PC-9 (cell line): Measurements from ENCODE around the gene MAGI2. TPM values are rescaled to one million over a fixed set of nuclear protein-coding genes. Genes with fewer than 3 reads are reported as not detected.

Experiments
- BruUV-seq: library from RNA; stranded (reverse); fragments of 400-500 nt; replicated peaks from 2 replicates; lab custom pipeline; 2021; lab: Mats Ljungman, UMichigan
- CTCF ChIA-PET: fragments of 300-600 bp; sonication (Branson Sonifier 250); formaldehyde crosslinking; loops from one replicate; lab custom pipeline; 2022; ENCODE audit warnings: antibody characterized with exemption; lab: Charles Lee
- POLR2A ChIA-PET: fragments of 300-600 bp; sonication (Branson Sonifier 250); formaldehyde crosslinking; loops from one replicate; lab custom pipeline; 2022; ENCODE audit warnings: antibody characterized with exemption; ENCODE audit not compliant: unreplicated experiment; lab: Charles Lee
- DNase-seq, 2 experiments: peaks; one replicate each; pipeline versions ENCODE4 v3.0.0 to v3.0.0-alpha.2; 2015 to 2022; ENCODE audit warnings: mixed read lengths in 1 of 2
- H2AFZ ChIP-seq: fragments of 200-600 bp; sonication (generic); 2 replicates; pipeline ENCODE4 v1.8.1; 2017; ENCODE audit warnings: antibody characterized with exemption
- H3F3A ChIP-seq: fragments of 200-600 bp; sonication (generic); 2 replicates; pipeline ENCODE4 v1.8.1; 2017; ENCODE audit warnings: antibody characterized with exemption, mild to moderate bottlenecking, low read depth; ENCODE audit not compliant: insufficient read depth
- H3K27ac ChIP-seq: fragments of 200-600 bp; sonication (generic); 2 replicates; pipeline ENCODE4 v1.6.1; 2016; ENCODE audit warnings: mixed run types
- H3K27me3 ChIP-seq: fragments of 200-600 bp; sonication (generic); 2 replicates; pipeline ENCODE4 v1.6.1; 2016; ENCODE audit warnings: low read depth, mixed run types; ENCODE audit not compliant: insufficient read depth
- H3K36me3 ChIP-seq: fragments of 200-600 bp; sonication (generic); 2 replicates; pipeline ENCODE4 v1.6.1; 2016; ENCODE audit warnings: low read depth, mixed run types
- H3K4me1 ChIP-seq: fragments of 200-600 bp; sonication (generic); replicated peaks from 2 replicates; pipeline ENCODE4 v1.6.1; 2016; ENCODE audit warnings: mixed run types; ENCODE audit not compliant: insufficient read depth
- H3K4me2 ChIP-seq: fragments of 200-600 bp; sonication (generic); 2 replicates; pipeline ENCODE4 v1.6.1; 2017; ENCODE audit warnings: mixed run types
- H3K4me3 ChIP-seq: fragments of 200-600 bp; sonication (generic); 2 replicates; pipeline ENCODE4 v1.6.1; 2016; ENCODE audit warnings: mixed run types
- H3K79me2 ChIP-seq: fragments of 200-600 bp; sonication (generic); 2 replicates; pipeline ENCODE4 v1.6.1; 2017; ENCODE audit warnings: low read depth, mixed run types
- H3K9me2 ChIP-seq: fragments of 200-600 bp; sonication (generic); 2 replicates; pipeline ENCODE4 v1.8.1; 2017; ENCODE audit warnings: mild to moderate bottlenecking; ENCODE audit not compliant: insufficient read depth
- H3K9me3 ChIP-seq: fragments of 200-600 bp; sonication (generic); 2 replicates; pipeline ENCODE4 v1.8.1; 2016; ENCODE audit warnings: low read depth; ENCODE audit not compliant: insufficient read depth
- H4K20me1 ChIP-seq: fragments of 200-600 bp; sonication (generic); 2 replicates; pipeline ENCODE4 v1.8.1; 2017; ENCODE audit not compliant: insufficient read depth
- CTCF ChIP-seq: fragments of 200-600 bp; sonication (generic); conservative IDR thresholded peaks from 2 replicates; pipeline ENCODE4 v1.6.1; 2017; ENCODE audit warnings: mixed run types, antibody characterized with exemption, mild to moderate bottlenecking, moderate library complexity
- EZH2 ChIP-seq: fragments of 200-600 bp; sonication (generic); IDR thresholded peaks from 2 replicates; pipeline ENCODE4 v1.8.0; 2017; ENCODE audit warnings: antibody characterized with exemption, low read depth
- intact Hi-C: fragments of 100-400 bp; cut with micrococcal nuclease; formaldehyde crosslinking; loops from one replicate; pipeline ENCODE4 v1.10.0; 2022; ENCODE audit not compliant: unreplicated experiment
- total RNA-seq: library from RNA; stranded (reverse); gene quantifications from 2 replicates; pipeline ENCODE4 v1.2.3, GENCODE V29; 2021

The MAGI2 gene
- total RNA-seq, 1 experiment from 2014 or later = 0.92 TPM

GRCh38 chr7:78465894-78466293 is 987.6 kb downstream of the MAGI2 start:
- no peak overlapping the region for H3K4me3 ChIP-seq
- BruUV-seq = no TSS peak
- H4K20me1 ChIP-seq = no peaks in the 10 kb centered on the region
- intact Hi-C loops = no loop called here
- no peak overlapping the region for H2AFZ ChIP-seq
- no peaks in the 10 kb centered on the region for H3K9me2 ChIP-seq
- no peak for DNase-seq
- H3K27me3 ChIP-seq = no peaks in the 10 kb centered on the region
- H3K36me3 ChIP-seq = no peaks in the 10 kb centered on the region
- no peaks in the 10 kb centered on the region for H3K9me3 ChIP-seq
- CTCF ChIA-PET = no interaction called here
- POLR2A ChIA-PET = no interaction called here
- no peaks in the 10 kb centered on the region for H3F3A ChIP-seq
- H3K4me2 ChIP-seq = no peak overlapping the region
- H3K27ac ChIP-seq = no peak overlapping the region
- no peaks in the 10 kb centered on the region for H3K79me2 ChIP-seq
- no peaks in the 10 kb centered on the region for H3K4me1 ChIP-seq
- no peak for TF ChIP-seq EZH2
- TF ChIP-seq CTCF = no peak

GRCh38 chr7:78463039-78463438 is 990.4 kb downstream of the MAGI2 start:
- TF ChIP-seq EZH2 (no peak), CTCF (no peak)
- BruUV-seq = no TSS peak
- Histone ChIP-seq H3K27ac (no peak overlapping the region), H3K4me2 (no peak overlapping the region), H2AFZ (no peak overlapping the region), H3K9me2 (no peaks in the 10 kb centered on the region), H3F3A (no peaks in the 10 kb centered on the region), H3K27me3 (no peaks in the 10 kb centered on the region), H3K36me3 (no peaks in the 10 kb centered on the region), H3K4me3 (no peak overlapping the region), H4K20me1 (no peaks in the 10 kb centered on the region), H3K4me1 (no peaks in the 10 kb centered on the region), H3K79me2 (no peaks in the 10 kb centered on the region), H3K9me3 (no peaks in the 10 kb centered on the region)
- ChIA-PET POLR2A (no interaction called here), CTCF (no interaction called here)
- intact Hi-C loops = no loop called here
- no peak for DNase-seq

- Histone ChIP-seq H3F3A (no peaks in the 10 kb centered on the region), H3K4me2 (no peak overlapping the region), H3K9me3 (no peaks in the 10 kb centered on the region), H3K4me1 (no peaks in the 10 kb centered on the region), H3K9me2 (no peaks in the 10 kb centered on the region), H3K79me2 (no peaks in the 10 kb centered on the region), H3K27me3 (no peaks in the 10 kb centered on the region), H4K20me1 (no peaks in the 10 kb centered on the region), H2AFZ (no peak overlapping the region), H3K27ac (no peak overlapping the region), H3K4me3 (no peak overlapping the region), H3K36me3 (no peaks in the 10 kb centered on the region)
- CTCF ChIA-PET = no interaction called here
- TF ChIP-seq CTCF (no peak), EZH2 (no peak)
- POLR2A ChIA-PET = no interaction called here
- no TSS peak for BruUV-seq
- no peak for DNase-seq
- intact Hi-C loops = no loop called here
Measured at GRCh38 chr7:78450706-78451105, 1002.8 kb downstream of the MAGI2 start.
